Measurements from ENCODE around the gene PARD3. TPM values are rescaled to one million over a fixed set of nuclear protein-coding genes. Genes with fewer than 3 reads are reported as not detected.
A peak's percentile ranks its signal among the peaks of the same experiment; 100 is the strongest.

Gene PARD3
- total and polyA plus RNA-seq, 2 donors (not counting 1 experiment from before 2014, with no cell fraction given): 24.0 to 46.4 TPM

- peak in 1 of 2 donors; percentile 37 for DNase-seq (ENCODE audit: low read depth in 2 of 2)
- no peak for TF ChIP-seq CTCF (conservative IDR thresholded peaks at IDR 0.05 in 1 of 2, IDR thresholded peaks at IDR 0.05 in 1 of 2; ENCODE audit: low read depth in 1 of 2, low read length in 2 of 2)
- no peak for TF ChIP-seq EZH2 (IDR thresholded peaks at IDR 0.05; ENCODE audit: low read length, missing control alignments)
- Histone ChIP-seq H3K4me3 (replicated peaks in 1 of 4; ENCODE audit: control extremely low read depth in 1 of 4, insufficient read depth in 1 of 4, low read depth in 3 of 4, low read length in 4 of 4) (no peak overlapping the region), H3K79me2 (ENCODE audit: control insufficient read depth, insufficient read depth, low read length) (no peaks in the 10 kb centered on the region), H3K36me3 (ENCODE audit: control insufficient read depth, insufficient read depth, low read length) (no peaks in the 10 kb centered on the region), H3K9ac (ENCODE audit: insufficient read depth, low read length) (no peak overlapping the region), H3K9me3 (ENCODE audit: control insufficient read depth, insufficient read depth, low read depth, low read length) (no peaks in the 10 kb centered on the region), H2AFZ (ENCODE audit: low read length) (no peak overlapping the region), H3K27me3 (ENCODE audit: control insufficient read depth, insufficient read depth, low read length) (no peaks in the 10 kb centered on the region), H3K4me1 (ENCODE audit: control insufficient read depth, extremely low read depth, insufficient read depth, low read length) (peaks cover 2% of the 10 kb centered on the region), H3K27ac (ENCODE audit: insufficient read depth, low read length) (no peak overlapping the region), H4K20me1 (ENCODE audit: control insufficient read depth, extremely low read depth, insufficient read depth, low read length) (no peaks in the 10 kb centered on the region), H3K4me2 (ENCODE audit: extremely low read depth, insufficient read depth, low read length) (no peak overlapping the region)
These were observed 238.3 kb downstream of the PARD3 start for GRCh38 chr10:34576797-34577196.

GRCh38 chr10:34575882-34576281 is 239.2 kb downstream of the PARD3 start:
- H3K27ac ChIP-seq (ENCODE audit: insufficient read depth, low read length): no peak overlapping the region
- no peaks in the 10 kb centered on the region for H3K27me3 ChIP-seq (ENCODE audit: control insufficient read depth, insufficient read depth, low read length)
- TF ChIP-seq EZH2 (IDR thresholded peaks at IDR 0.05; ENCODE audit: low read length, missing control alignments): no peak
- no peak for TF ChIP-seq CTCF (conservative IDR thresholded peaks at IDR 0.05 in 1 of 2, IDR thresholded peaks at IDR 0.05 in 1 of 2; ENCODE audit: low read depth in 1 of 2, low read length in 2 of 2)
- H3K4me3 ChIP-seq (replicated peaks in 1 of 4; ENCODE audit: control extremely low read depth in 1 of 4, insufficient read depth in 1 of 4, low read depth in 3 of 4, low read length in 4 of 4): no peak overlapping the region
- no peak overlapping the region for H3K9ac ChIP-seq (ENCODE audit: insufficient read depth, low read length)
- no peaks in the 10 kb centered on the region for H3K9me3 ChIP-seq (ENCODE audit: control insufficient read depth, insufficient read depth, low read depth, low read length)
- H3K79me2 ChIP-seq (ENCODE audit: control insufficient read depth, insufficient read depth, low read length): no peaks in the 10 kb centered on the region
- no peaks in the 10 kb centered on the region for H4K20me1 ChIP-seq (ENCODE audit: control insufficient read depth, extremely low read depth, insufficient read depth, low read length)
- H2AFZ ChIP-seq (ENCODE audit: low read length): no peak overlapping the region
- peak in 1 of 2 donors; percentile 67 for DNase-seq (ENCODE audit: low read depth in 2 of 2)
- H3K4me1 ChIP-seq (ENCODE audit: control insufficient read depth, extremely low read depth, insufficient read depth, low read length): no peaks in the 10 kb centered on the region
- no peak overlapping the region for H3K4me2 ChIP-seq (ENCODE audit: extremely low read depth, insufficient read depth, low read length)
- no peaks in the 10 kb centered on the region for H3K36me3 ChIP-seq (ENCODE audit: control insufficient read depth, insufficient read depth, low read length)

GRCh38 chr10:34574353-34574934 is 240.7 kb downstream of the PARD3 start:
- H3K27ac ChIP-seq (ENCODE audit: insufficient read depth, low read length): no peak overlapping the region
- no peaks in the 10 kb centered on the region for H3K36me3 ChIP-seq (ENCODE audit: control insufficient read depth, insufficient read depth, low read length)
- no peaks in the 10 kb centered on the region for H3K4me1 ChIP-seq (ENCODE audit: control insufficient read depth, extremely low read depth, insufficient read depth, low read length)
- H3K4me3 ChIP-seq (replicated peaks in 1 of 4; ENCODE audit: control extremely low read depth in 1 of 4, insufficient read depth in 1 of 4, low read depth in 3 of 4, low read length in 4 of 4): no peak overlapping the region
- no peaks in the 10 kb centered on the region for H3K9me3 ChIP-seq (ENCODE audit: control insufficient read depth, insufficient read depth, low read depth, low read length)
- no peaks in the 10 kb centered on the region for H3K27me3 ChIP-seq (ENCODE audit: control insufficient read depth, insufficient read depth, low read length)
- TF ChIP-seq CTCF (conservative IDR thresholded peaks at IDR 0.05 in 1 of 2, IDR thresholded peaks at IDR 0.05 in 1 of 2; ENCODE audit: low read depth in 1 of 2, low read length in 2 of 2) (no peak), EZH2 (IDR thresholded peaks at IDR 0.05; ENCODE audit: low read length, missing control alignments) (no peak)
- H4K20me1 ChIP-seq (ENCODE audit: control insufficient read depth, extremely low read depth, insufficient read depth, low read length): no peaks in the 10 kb centered on the region
- no peaks in the 10 kb centered on the region for H3K79me2 ChIP-seq (ENCODE audit: control insufficient read depth, insufficient read depth, low read length)
- H2AFZ ChIP-seq (ENCODE audit: low read length): no peak overlapping the region
- H3K4me2 ChIP-seq (ENCODE audit: extremely low read depth, insufficient read depth, low read length): no peak overlapping the region
- no peak overlapping the region for H3K9ac ChIP-seq (ENCODE audit: insufficient read depth, low read length)
- DNase-seq (ENCODE audit: low read depth in 2 of 2): no peak

Data from fibroblast of lung (primary cell).